ENCODE measurements around the gene MUC15. TPM values are rescaled to one million over a fixed set of nuclear protein-coding genes. Genes with fewer than 3 reads are reported as not detected.

The MUC15 gene
- total and polyA plus RNA-seq, 9 donors: 0.05 to 3.8 (median 0.23) TPM; not detected in 5

Other genes with a start within 250 kb of the MUC15 start
- 0.13 TPM for gene ANO3, start 240.1 kb downstream of the MUC15 start, total RNA-seq
- gene ANO3, start 240.1 kb downstream of the MUC15 start, polyA plus RNA-seq (ENCODE audit: insufficient read depth in 1 of 8, insufficient read length in 8 of 8, low replicate concordance in 1 of 8): under 1 TPM; 0.04 to 0.70 (median 0.21) TPM
- gene SLC5A12, start 149.8 kb upstream of the MUC15 start, total RNA-seq: 0.04 TPM
- gene SLC5A12, start 149.8 kb upstream of the MUC15 start, polyA plus RNA-seq (ENCODE audit: insufficient read depth in 1 of 8, insufficient read length in 8 of 8, low replicate concordance in 1 of 8): 1 to 10 TPM in 2 of 8 donors, under 1 TPM in 6; 0.11 to 8.5 (median 0.14) TPM